Panc1 (cell line): ENCODE measurements around the gene LCE1B. TPM values are rescaled to one million over a fixed set of nuclear protein-coding genes. Genes with fewer than 3 reads are reported as not detected.

Experiments
- ATAC-seq: fragments of 200-7000 bp; cut with Tn5 transposase; 2 replicates; pipeline ENCODE4 v1.9.1; 2020; ENCODE audit warnings: mild to moderate bottlenecking, moderate library complexity
- BruUV-seq: library from RNA; stranded (reverse); fragments of 400-500 nt; replicated peaks from 2 replicates; lab custom pipeline; 2021; lab: Mats Ljungman, UMichigan
- CTCF ChIA-PET: fragments of 300-600 bp; sonication (Branson Sonifier 250); formaldehyde crosslinking; loops from one replicate; lab custom pipeline; 2022; ENCODE audit warnings: antibody characterized with exemption; lab: Charles Lee
- POLR2A ChIA-PET: fragments of 300-600 bp; sonication (Branson Sonifier 250); formaldehyde crosslinking; loops from one replicate; lab custom pipeline; 2022; ENCODE audit warnings: antibody characterized with exemption; lab: Charles Lee
- DNase-seq: peaks from one replicate; pipeline ENCODE4 v3.0.0-alpha.2; 2010; ENCODE audit warnings: low read depth, low spot score
- H3K27ac ChIP-seq: 2 replicates; pipeline ENCODE4 v1.5.1; 2011; ENCODE audit warnings: mild to moderate bottlenecking, low read length, inconsistent platforms
- H3K27me3 ChIP-seq: fragments of 200-500 bp; sonication (Bioruptor generic); 2 replicates; pipeline ENCODE4 v1.6.0; 2014; ENCODE audit warnings: low read length, inconsistent platforms; ENCODE audit not compliant: control insufficient read depth, insufficient read depth
- H3K36me3 ChIP-seq: fragments of 200-500 bp; sonication (Bioruptor generic); 2 replicates; pipeline ENCODE4 v1.5.1; 2014; ENCODE audit warnings: inconsistent platforms, mild to moderate bottlenecking, low read length, moderate library complexity; ENCODE audit not compliant: control insufficient read depth, insufficient read depth
- H3K4me1 ChIP-seq: 2 replicates; pipeline ENCODE4 v1.5.1; 2011; ENCODE audit warnings: inconsistent platforms, mild to moderate bottlenecking, low read length, moderate library complexity; ENCODE audit not compliant: control insufficient read depth, insufficient read depth
- H3K4me3 ChIP-seq, 2 experiments: 2 replicates each; pipeline ENCODE4 v1.5.1; 2011 to 2012; ENCODE audit warnings: low read depth in 2 of 2, low read length in 2 of 2, mild to moderate bottlenecking in 2 of 2, inconsistent platforms in 1 of 2, moderate library complexity in 1 of 2
- H3K9me3 ChIP-seq: fragments of 200-500 bp; sonication (Bioruptor generic); 2 replicates; pipeline ENCODE4 v1.5.1; 2014; ENCODE audit warnings: low read depth, mild to moderate bottlenecking, inconsistent platforms, low read length, moderate library complexity; ENCODE audit not compliant: control insufficient read depth, insufficient read depth
- CTCF ChIP-seq: fragments of 450-650 bp; IDR thresholded peaks from 2 replicates; pipeline ENCODE4 v1.5.1; 2017; ENCODE audit warnings: mild to moderate bottlenecking
- POLR2AphosphoS5 ChIP-seq: IDR thresholded peaks from 2 replicates; pipeline ENCODE4 v1.6.1; 2012; ENCODE audit warnings: mild to moderate bottlenecking, low read depth, low read length, moderate library complexity
- REST ChIP-seq, 2 experiments: IDR thresholded peaks; 2 replicates each; pipeline ENCODE4 v1.6.1; 2011 to 2012; ENCODE audit warnings: low read depth in 2 of 2, control low read depth in 1 of 2, low read length in 1 of 2, mild to moderate bottlenecking in 1 of 2, moderate library complexity in 1 of 2; ENCODE audit not compliant: insufficient read depth in 1 of 2
- SIN3A ChIP-seq: IDR thresholded peaks from 2 replicates; pipeline ENCODE4 v1.6.1; 2012; ENCODE audit warnings: low read depth, mild to moderate bottlenecking, low read length, moderate library complexity, borderline replicate concordance; ENCODE audit not compliant: insufficient read depth
- TCF7L2 ChIP-seq: IDR thresholded peaks from 2 replicates; pipeline ENCODE4 v1.6.1; 2011; ENCODE audit warnings: mild to moderate bottlenecking, low read depth, low read length, inconsistent platforms
- in situ Hi-C: cut with HindIII; loops from 2 replicates; pipeline ENCODE4 v1.10.0; 2016; ENCODE audit warnings: low sequenced_read_pairs, low pct_unique_long_range_greater_than_20kb
- intact Hi-C: fragments of 100-400 bp; cut with micrococcal nuclease; formaldehyde crosslinking; loops from one replicate; pipeline ENCODE4 v1.10.0; 2022; ENCODE audit not compliant: unreplicated experiment
- total RNA-seq: library from RNA; stranded (reverse); gene quantifications from one replicate; pipeline ENCODE4 v1.2.1, GENCODE V29; 2021; ENCODE audit not compliant: unreplicated experiment

The LCE1B gene
- total RNA-seq, 1 experiment from 2014 or later, result not detected

GRCh38 chr1:152783095-152783494 is 28.7 kb upstream of the LCE1B start:
- DNase-seq (no peak), ATAC-seq (no peak)
- intact Hi-C loops (no loop called here), in situ Hi-C loops (no loop called here)
- Histone ChIP-seq H3K9me3 (no peaks in the 10 kb centered on the region), H3K27me3 (peaks cover 2% of the 10 kb centered on the region), H3K4me3 (no peak overlapping the region), H3K36me3 (no peaks in the 10 kb centered on the region), H3K4me1 (no peaks in the 10 kb centered on the region), H3K27ac (no peak overlapping the region)
- ChIA-PET POLR2A (no interaction called here), CTCF (no interaction called here)
- TF ChIP-seq REST (IDR thresholded peaks at IDR 0.05; ENCODE audit: insufficient read depth in 1 of 2, low read depth in 2 of 2, low read length in 1 of 2) (no peak), POLR2AphosphoS5 (no peak), SIN3A (no peak), CTCF (no peak), TCF7L2 (no peak)
- BruUV-seq, result no TSS peak

- DNase-seq (no peak), ATAC-seq (no peak)
- POLR2A ChIA-PET, result interaction anchor here (0.6 kb wide), 1 partner anchor 30 kb away, joined by 3 read pairs; no protein-coding TSS in a partner anchor
- intact Hi-C loops, result no loop called here
- Histone ChIP-seq H3K9me3 (no peaks in the 10 kb centered on the region), H3K36me3 (no peaks in the 10 kb centered on the region), H3K27ac (no peak within 1 kb of the TSS), H3K27me3 (peaks cover 8% of the 10 kb centered on the region), H3K4me3 (no peak within 1 kb of the TSS), H3K4me1 (no peaks in the 10 kb centered on the region)
- in situ Hi-C loops, result no loop called here
- TF ChIP-seq POLR2AphosphoS5, result no peak
- TF ChIP-seq TCF7L2, result no peak
- no peak for TF ChIP-seq REST (IDR thresholded peaks at IDR 0.05; ENCODE audit: insufficient read depth in 1 of 2, low read depth in 2 of 2, low read length in 1 of 2)
- no peak for TF ChIP-seq SIN3A
- BruUV-seq, result no TSS peak
- CTCF ChIA-PET, result no interaction called here
These were observed 25.7 kb upstream of the LCE1B start, which contains the start of gene LCE1E for GRCh38 chr1:152786077-152786476. LCE1E (plus strand) TSS chr1:152786257; CDS start chr1:152787300, 1,043 bp downstream.
